ENCODE measurements around the gene UBALD1. TPM values are rescaled to one million over a fixed set of nuclear protein-coding genes. Genes with fewer than 3 reads are reported as not detected.
A peak's percentile ranks its signal among the peaks of the same experiment; 100 is the strongest.

Gene UBALD1
- total and polyA plus RNA-seq, 10 of the 15 experiments (the other 5 are each of a cell fraction or from before 2014, with no cell fraction given) = 0.05 to 32.7 (median 5.1) TPM

- no peak for TF ChIP-seq ZNF687 (IDR thresholded peaks at IDR 0.05)
- TF ChIP-seq YBX1 (IDR thresholded peaks at IDR 0.05) = no peak
Measured at GRCh38 chr16:4647644-4647980, 32.9 kb upstream of the UBALD1 start (continued).

- Histone ChIP-seq H3K4me1 (ENCODE audit: control insufficient read depth, insufficient read depth, low read length) (no peaks in the 10 kb centered on the region), H3K79me2 (ENCODE audit: control insufficient read depth, insufficient read depth, low read length) (peaks cover 7% of the 10 kb centered on the region), H3K9ac (ENCODE audit: control insufficient read depth, insufficient read depth, low read length) (no peak overlapping the region), H3K9me3 (replicated peaks; ENCODE audit: control insufficient read depth, insufficient read depth, low read length) (no peaks in the 10 kb centered on the region), H3K4me2 (ENCODE audit: control insufficient read depth, insufficient read depth) (no peak overlapping the region), H3K36me3 (ENCODE audit: control insufficient read depth in 2 of 2, insufficient read depth in 2 of 2, low read length in 1 of 2) (peaks cover 7 to 19% of the 10 kb centered on the region in 2 experiments; a peak in 3 of 4 replicates), H2AFZ (ENCODE audit: control insufficient read depth, low read depth, low read length) (no peak overlapping the region), H3K4me3 (no peak overlapping the region), H3K27me3 (replicated peaks in 1 of 2; ENCODE audit: control insufficient read depth in 2 of 2, insufficient read depth in 2 of 2, low read length in 1 of 2) (no peaks in the 10 kb centered on the region), H4K20me1 (ENCODE audit: control insufficient read depth, insufficient read depth) (no peaks in the 10 kb centered on the region), H3K27ac (ENCODE audit: control insufficient read depth, insufficient read depth) (no peak overlapping the region)
- intact Hi-C loops (cut with micrococcal nuclease; ENCODE audit: unreplicated experiment) (no loop called here), in situ Hi-C loops (cut with MboI) (no loop called here)
- TF ChIP-seq MXI1 (IDR thresholded peaks at IDR 0.05; ENCODE audit: low read depth, low read length) (no peak), POLR2A (IDR thresholded peaks at IDR 0.05; ENCODE audit: low read depth, low read length) (0 out of 2 replicates have a peak, but pooled peaks have one; percentile 25), SREBF1 (IDR thresholded peaks at IDR 0.05; ENCODE audit: low read length) (no peak), GATAD2B (conservative IDR thresholded peaks at IDR 0.05; ENCODE audit: low read depth) (no peak), RAD21 (IDR thresholded peaks at IDR 0.05; ENCODE audit: insufficient read depth, low read depth, low read length) (no peak)
- POLR2A ChIA-PET = no interaction called here
- RAD21 ChIA-PET (ENCODE audit: unreplicated experiment) = no interaction called here
- DNase-seq (ENCODE audit: low read depth, low spot score) (no peak), ATAC-seq (no peak), FAIRE-seq (no peak)
- WGBS (ENCODE audit: insufficient coverage, insufficient replicate concordance, low lambda C conversion rate, missing lambda C conversion rate) = 93% methylated on average over 21 of the region's 22 CpGs
- SMC1A ChIA-PET (ENCODE audit: uncharacterized antibody, unreplicated experiment) = no interaction called here
- no TSS peak for BruUV-seq (replicated peaks)
- CTCF ChIA-PET = no interaction called here
Measured at GRCh38 chr16:4646773-4647643, 32.3 kb upstream of the UBALD1 start.

Measured in GM12878 (cell line).